ENCODE results near the gene TRIM17. TPM values are rescaled to one million over a fixed set of nuclear protein-coding genes. Genes with fewer than 3 reads are reported as not detected.

TRIM17 gene
- total RNA-seq, 1 donor from 2014 or later: 1.3 TPM

GRCh38 chr1:228390649-228391048 lies 26.0 kb downstream of the TRIM17 start:
- Mint-ChIP-seq H3K27me3 (ENCODE audit: unreplicated experiment) (peaks cover 5% of the 10 kb centered on the region), H3K27ac (ENCODE audit: unreplicated experiment) (no peak overlapping the region), H3K4me1 (ENCODE audit: unreplicated experiment) (peaks cover 43% of the 10 kb centered on the region), H3K9me3 (ENCODE audit: unreplicated experiment) (no peaks in the 10 kb centered on the region), H3K36me3 (ENCODE audit: unreplicated experiment) (peaks cover 3% of the 10 kb centered on the region), H3K4me3 (ENCODE audit: unreplicated experiment) (no peak overlapping the region)
- TF ChIP-seq CTCF (IDR thresholded peaks at IDR 0.05): no peak
- DNase-seq (ENCODE audit: extremely low spot score, unreplicated experiment): no peak

- no peak overlapping the region for H3K27ac Mint-ChIP-seq (ENCODE audit: unreplicated experiment)
- H3K27me3 Mint-ChIP-seq (ENCODE audit: unreplicated experiment): peaks cover 5% of the 10 kb centered on the region
- no peak overlapping the region for H3K4me3 Mint-ChIP-seq (ENCODE audit: unreplicated experiment)
- H3K36me3 Mint-ChIP-seq (ENCODE audit: unreplicated experiment): no peaks in the 10 kb centered on the region
- no peak for DNase-seq (ENCODE audit: extremely low spot score, unreplicated experiment)
- TF ChIP-seq CTCF (IDR thresholded peaks at IDR 0.05): no peak
- no peaks in the 10 kb centered on the region for H3K9me3 Mint-ChIP-seq (ENCODE audit: unreplicated experiment)
- H3K4me1 Mint-ChIP-seq (ENCODE audit: unreplicated experiment): peaks cover 16% of the 10 kb centered on the region
Measured at GRCh38 chr1:228387321-228387720, 29.3 kb downstream of the TRIM17 start.

GRCh38 chr1:228385232-228385631 lies 31.4 kb downstream of the TRIM17 start:
- Mint-ChIP-seq H3K9me3 (ENCODE audit: unreplicated experiment) (no peaks in the 10 kb centered on the region), H3K27ac (ENCODE audit: unreplicated experiment) (no peak overlapping the region), H3K36me3 (ENCODE audit: unreplicated experiment) (no peaks in the 10 kb centered on the region), H3K27me3 (ENCODE audit: unreplicated experiment) (peaks cover 5% of the 10 kb centered on the region), H3K4me3 (ENCODE audit: unreplicated experiment) (no peak overlapping the region), H3K4me1 (ENCODE audit: unreplicated experiment) (peaks cover 6% of the 10 kb centered on the region)
- TF ChIP-seq CTCF (IDR thresholded peaks at IDR 0.05): no peak
- DNase-seq (ENCODE audit: extremely low spot score, unreplicated experiment): no peak

GRCh38 chr1:228383773-228384172 lies 32.9 kb downstream of the TRIM17 start:
- Mint-ChIP-seq H3K27ac (ENCODE audit: unreplicated experiment) (no peak overlapping the region), H3K9me3 (ENCODE audit: unreplicated experiment) (no peaks in the 10 kb centered on the region), H3K36me3 (ENCODE audit: unreplicated experiment) (no peaks in the 10 kb centered on the region), H3K4me1 (ENCODE audit: unreplicated experiment) (peaks cover 11% of the 10 kb centered on the region), H3K4me3 (ENCODE audit: unreplicated experiment) (no peak overlapping the region), H3K27me3 (ENCODE audit: unreplicated experiment) (peaks cover 5% of the 10 kb centered on the region)
- DNase-seq (ENCODE audit: extremely low spot score, unreplicated experiment): no peak
- no peak for TF ChIP-seq CTCF (IDR thresholded peaks at IDR 0.05)

GRCh38 chr1:228381356-228381755 lies 35.3 kb downstream of the TRIM17 start:
- H3K36me3 Mint-ChIP-seq (ENCODE audit: unreplicated experiment): no peaks in the 10 kb centered on the region
- H3K4me3 Mint-ChIP-seq (ENCODE audit: unreplicated experiment): no peak overlapping the region
- no peak for DNase-seq (ENCODE audit: extremely low spot score, unreplicated experiment)
- H3K27ac Mint-ChIP-seq (ENCODE audit: unreplicated experiment): no peak overlapping the region
- no peak for TF ChIP-seq CTCF (IDR thresholded peaks at IDR 0.05)
- peaks cover 1% of the 10 kb centered on the region for H3K27me3 Mint-ChIP-seq (ENCODE audit: unreplicated experiment)
- no peaks in the 10 kb centered on the region for H3K9me3 Mint-ChIP-seq (ENCODE audit: unreplicated experiment)
- H3K4me1 Mint-ChIP-seq (ENCODE audit: unreplicated experiment): peaks cover 14% of the 10 kb centered on the region
